RWPE1 (cell line): ENCODE results near the gene ESCO1.

Source experiments
- CTCF ChIA-PET: fragments of 350-600 bp; sonication (Branson Sonifier 250); formaldehyde crosslinking; extraction: SDS; loops from one replicate; lab custom pipeline; 2021; lab: Yijun Ruan, JAX
- POLR2A ChIA-PET: fragments of 400-600 bp; formaldehyde crosslinking; extraction: SDS; loops from one replicate; lab custom pipeline; 2020; ENCODE audit warnings: antibody characterized with exemption; ENCODE audit not compliant: low non-redundant PET; lab: Yijun Ruan, JAX
- DNase-seq: peaks from one replicate; pipeline ENCODE4 v3.0.0; 2012; ENCODE audit warnings: low spot score
- H3K27ac ChIP-seq: fragments of 450-650 bp; 2 replicates; pipeline ENCODE4 v1.5.1; 2017
- CTCF ChIP-seq: fragments of 450-650 bp; conservative IDR thresholded peaks from 2 replicates; pipeline ENCODE4 v1.5.1; 2017; ENCODE audit warnings: low read depth, mild to moderate bottlenecking

ESCO1 gene

GRCh38 chr18:21483051-21483450, 117.5 kb downstream of the ESCO1 start:
- POLR2A ChIA-PET, result no interaction called here
- DNase-seq, result no peak
- no peak overlapping the region for H3K27ac ChIP-seq
- no peak for TF ChIP-seq CTCF
- CTCF ChIA-PET, result interaction anchor here (0.5 kb wide), 1 partner anchor 36 kb away, joined by 3 read pairs; no protein-coding TSS in a partner anchor

GRCh38 chr18:21481739-21482138, 118.8 kb downstream of the ESCO1 start:
- TF ChIP-seq CTCF, result no peak
- CTCF ChIA-PET, result no interaction called here
- H3K27ac ChIP-seq, result no peak overlapping the region
- no peak for DNase-seq
- POLR2A ChIA-PET, result no interaction called here

DNA sequence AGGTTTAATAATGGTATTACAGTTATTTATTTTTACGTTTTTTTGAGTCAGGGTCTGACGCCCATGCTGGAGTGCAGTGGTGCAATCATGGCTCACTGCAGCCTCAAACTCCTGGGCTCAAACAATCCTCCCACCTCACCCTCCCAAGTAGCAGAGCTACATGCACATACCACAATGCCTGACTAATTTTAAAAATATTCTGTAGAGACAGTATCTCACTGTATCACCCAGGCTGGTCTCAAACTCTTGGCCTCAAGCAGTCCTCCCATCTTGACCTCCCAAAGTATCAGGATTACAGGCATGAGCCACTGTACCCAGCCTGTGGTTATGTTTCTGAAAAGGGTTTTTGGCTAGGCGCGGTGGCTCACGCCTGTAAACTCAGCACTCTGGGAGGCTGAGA, 120.8 kb downstream of the ESCO1 start:
- H3K27ac ChIP-seq, result no peak overlapping the region
- CTCF ChIA-PET, result interaction anchor here (0.7 kb wide), 2 partner anchors 12 to 40 kb away, joined by 3 to 5 read pairs; no protein-coding TSS in a partner anchor
- DNase-seq, result no peak
- no peak for TF ChIP-seq CTCF
- POLR2A ChIA-PET, result no interaction called here
